GM21381 (cell line): ENCODE data around the gene WFS1.

Experiments used
- ATAC-seq: cut with Tn5 transposase; IDR thresholded peaks from one replicate; pipeline ENCODE4 v1.9.1; 2021; ENCODE audit warnings: mild to moderate bottlenecking, moderate library complexity; ENCODE audit not compliant: unreplicated experiment

WFS1 gene

GRCh38 chr4:6352031-6352692 lies 82.5 kb downstream of the WFS1 start:
- ATAC-seq, result no peak
